ENCODE measurements around the gene CA10.

CA10 gene

DNA sequence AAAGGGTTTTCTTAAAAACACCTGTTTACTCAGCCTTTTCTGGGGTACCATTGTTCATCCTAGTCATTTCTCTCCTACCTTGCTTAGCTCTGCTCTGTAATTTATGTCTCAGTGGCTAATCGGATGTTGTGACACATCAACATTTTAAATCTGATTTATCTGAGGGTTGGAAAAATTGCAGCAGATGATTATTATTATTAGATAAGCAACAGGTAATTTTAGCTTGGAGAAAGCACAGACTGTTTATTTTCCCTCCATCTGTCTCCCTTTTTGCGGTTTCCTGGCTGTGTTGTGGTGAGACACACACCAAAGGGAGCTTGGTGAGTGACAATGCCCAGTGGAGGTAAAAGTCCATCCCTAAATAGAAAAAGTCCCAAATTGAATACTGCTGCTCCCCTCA, 508.3 kb downstream of the CA10 start:
- in situ Hi-C loops (cut with MboI; ENCODE audit: low sequenced_read_pairs, unreplicated experiment) = no loop called here
- TF ChIP-seq CTCF (IDR thresholded peaks at IDR 0.05; ENCODE audit: borderline replicate concordance, control extremely low read depth, extremely low read depth, insufficient read depth, missing control alignments) = no peak
- no peak for DNase-seq (ENCODE audit: low spot score)

- no peak for DNase-seq (ENCODE audit: low spot score)
- in situ Hi-C loops (cut with MboI; ENCODE audit: low sequenced_read_pairs, unreplicated experiment) = no loop called here
- TF ChIP-seq CTCF (IDR thresholded peaks at IDR 0.05; ENCODE audit: borderline replicate concordance, control extremely low read depth, extremely low read depth, insufficient read depth, missing control alignments) = no peak
Observed at GRCh38 chr17:51647826-51648225, 510.7 kb downstream of the CA10 start.

- DNase-seq (ENCODE audit: low spot score) = no peak
- in situ Hi-C loops (cut with MboI; ENCODE audit: low sequenced_read_pairs, unreplicated experiment) = no loop called here
- no peak for TF ChIP-seq CTCF (IDR thresholded peaks at IDR 0.05; ENCODE audit: borderline replicate concordance, control extremely low read depth, extremely low read depth, insufficient read depth, missing control alignments)
Observed at GRCh38 chr17:51647067-51647466, 511.4 kb downstream of the CA10 start.

- in situ Hi-C loops (cut with MboI; ENCODE audit: low sequenced_read_pairs, unreplicated experiment) = no loop called here
- TF ChIP-seq CTCF (IDR thresholded peaks at IDR 0.05; ENCODE audit: borderline replicate concordance, control extremely low read depth, extremely low read depth, insufficient read depth, missing control alignments) = no peak
- DNase-seq (ENCODE audit: low spot score) = no peak
Observed at GRCh38 chr17:51646539-51646938, 512.0 kb downstream of the CA10 start.

DNA sequence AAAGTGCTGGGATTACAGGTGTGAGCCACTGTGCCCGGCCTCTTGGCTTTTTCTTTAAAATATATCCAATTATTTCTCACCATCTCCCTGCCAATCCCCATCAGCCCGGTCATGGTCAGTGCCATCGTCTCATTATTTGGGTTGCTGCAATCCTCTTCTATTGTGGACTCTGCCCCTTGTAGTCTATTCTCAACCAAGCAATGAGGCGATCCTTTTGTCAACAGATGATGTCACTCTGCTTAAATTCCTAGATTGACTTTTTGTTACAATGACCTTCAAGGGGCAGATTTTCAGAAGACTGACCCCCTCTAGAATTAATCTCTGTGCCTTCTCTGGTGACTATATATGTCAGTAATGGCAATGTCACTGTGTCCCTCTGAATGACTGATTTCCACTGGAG, 513.5 kb downstream of the CA10 start:
- in situ Hi-C loops (cut with MboI; ENCODE audit: low sequenced_read_pairs, unreplicated experiment) = no loop called here
- no peak for DNase-seq (ENCODE audit: low spot score)
- no peak for TF ChIP-seq CTCF (IDR thresholded peaks at IDR 0.05; ENCODE audit: borderline replicate concordance, control extremely low read depth, extremely low read depth, insufficient read depth, missing control alignments)

DNA sequence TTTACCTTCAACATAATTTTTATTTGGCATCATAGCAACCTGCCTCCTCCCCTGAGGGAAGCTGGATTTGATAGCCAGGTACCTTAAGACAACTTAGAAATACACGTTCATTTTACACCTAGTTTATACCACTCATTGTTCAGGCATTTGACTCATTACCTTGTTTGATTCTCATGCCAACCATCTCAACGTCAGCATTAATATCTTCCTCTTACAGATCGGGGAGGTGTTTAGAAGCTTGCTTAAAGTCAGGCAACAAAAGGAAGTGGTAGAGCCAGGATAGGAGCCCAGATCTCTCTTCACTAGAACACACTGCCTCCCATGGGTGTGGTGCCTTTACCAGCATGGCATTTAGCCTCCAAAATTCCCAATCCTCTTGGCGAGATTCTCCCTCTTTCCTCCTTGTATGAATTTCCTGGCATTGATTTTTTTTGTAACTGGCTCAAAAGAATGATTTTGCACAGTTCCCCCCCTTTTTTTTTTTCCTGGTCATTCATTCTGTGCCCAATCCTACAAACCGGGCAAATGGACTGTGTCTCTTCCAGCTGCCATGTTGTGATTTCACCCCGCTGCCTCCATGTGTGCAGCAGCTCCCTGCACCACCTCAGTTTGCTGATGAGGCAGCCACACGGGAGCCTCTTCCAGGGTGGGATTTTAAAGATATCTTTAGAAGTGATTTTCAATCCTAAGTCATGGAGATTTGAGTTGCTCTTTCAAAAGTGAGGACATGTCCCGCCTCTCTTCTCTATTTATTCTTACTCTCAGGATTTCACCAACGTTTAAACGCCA, 514.6 kb downstream of the CA10 start:
- no peak for DNase-seq (ENCODE audit: low spot score)
- in situ Hi-C loops (cut with MboI; ENCODE audit: low sequenced_read_pairs, unreplicated experiment) = no loop called here
- TF ChIP-seq CTCF (IDR thresholded peaks at IDR 0.05; ENCODE audit: borderline replicate concordance, control extremely low read depth, extremely low read depth, insufficient read depth, missing control alignments) = no peak
